HG03159 (cell line): ENCODE measurements around the gene THBD.

Source experiments
- ATAC-seq: cut with Tn5 transposase; IDR thresholded peaks from one replicate; pipeline ENCODE4 v1.9.1; 2021; ENCODE audit warnings: mild to moderate bottlenecking, moderate library complexity; ENCODE audit not compliant: unreplicated experiment

Gene THBD

GRCh38 chr20:23063168-23063567 is 13.7 kb upstream of the THBD start:
- ATAC-seq = no peak

DNA sequence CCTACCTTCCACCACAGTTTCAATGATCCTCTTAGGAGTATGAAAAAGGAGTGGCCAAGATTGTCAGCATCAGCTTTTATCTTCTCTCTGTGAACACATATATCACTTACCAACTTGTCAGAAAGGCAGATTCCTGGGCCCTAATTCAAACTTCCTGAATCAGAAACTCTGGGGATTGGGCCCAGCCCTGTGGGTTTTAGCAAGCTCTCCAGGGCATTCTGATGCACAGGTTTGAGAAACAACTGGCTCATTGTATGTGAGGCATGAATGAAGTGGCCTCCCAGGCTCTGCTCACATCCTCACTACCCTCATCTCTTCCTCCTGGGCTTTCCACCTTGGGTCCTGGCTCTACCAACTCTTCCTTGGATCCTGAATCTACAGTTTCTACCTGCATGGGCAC is 13.2 kb upstream of the THBD start:
- ATAC-seq = no peak

DNA sequence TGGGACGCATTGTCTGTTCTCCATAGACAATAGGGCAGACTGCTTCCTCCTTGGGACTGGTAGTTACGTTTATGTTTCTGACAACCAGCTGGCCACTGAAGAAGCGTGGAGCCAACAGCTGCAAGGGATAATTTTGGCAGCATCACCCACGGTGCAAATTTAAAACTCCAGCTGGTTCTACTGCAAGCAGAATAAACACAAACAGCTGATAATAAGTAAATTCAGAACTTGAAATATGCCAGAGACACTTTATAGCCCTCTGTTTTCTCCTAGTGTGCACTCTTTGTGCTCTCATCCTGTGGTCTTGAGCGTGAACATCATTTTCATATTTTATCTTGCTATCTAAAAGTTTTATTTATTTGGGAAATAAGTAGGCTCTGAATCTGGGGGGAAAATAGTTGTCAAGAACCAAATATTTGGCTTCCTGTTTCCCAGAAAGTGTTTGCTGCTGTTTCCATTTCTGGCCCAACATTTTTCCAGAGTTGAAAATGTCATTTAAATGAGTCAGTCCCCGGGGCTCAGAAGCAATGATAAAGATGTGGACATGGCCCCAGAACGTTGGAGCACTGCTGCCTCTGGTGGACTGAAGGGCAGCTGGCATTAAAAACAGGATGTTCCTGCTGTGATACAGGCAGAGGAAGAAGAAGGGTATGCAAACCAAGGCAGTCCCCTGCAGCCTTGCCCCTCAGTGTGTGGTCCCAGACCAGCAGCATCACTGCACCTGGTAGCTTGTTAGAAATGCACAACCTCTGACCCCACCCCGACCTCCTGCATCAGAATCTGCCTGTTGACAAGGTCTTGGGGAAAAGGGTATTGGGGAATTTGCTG is 12.5 kb upstream of the THBD start:
- no peak for ATAC-seq

DNA sequence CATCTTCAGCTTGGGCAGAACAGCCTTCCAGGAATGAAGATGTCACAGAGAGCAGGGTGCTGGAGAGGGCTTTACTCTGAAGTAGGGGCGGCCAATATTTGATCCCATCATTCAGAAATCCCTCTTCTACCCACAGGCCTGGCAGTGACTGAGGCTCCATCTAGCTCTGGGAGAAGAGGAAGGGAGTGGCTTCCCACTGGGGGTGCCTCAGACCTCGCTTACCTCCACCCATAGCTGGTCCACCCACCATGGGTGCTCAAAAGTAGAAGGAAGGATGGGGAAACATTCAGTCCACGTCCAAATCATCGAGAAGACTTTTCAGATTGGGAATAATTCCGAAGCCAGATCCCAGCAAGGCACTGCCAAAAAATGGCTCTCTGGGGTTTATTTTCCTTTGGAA is 11.8 kb upstream of the THBD start:
- ATAC-seq = no peak

GRCh38 chr20:23060629-23061028 is 11.2 kb upstream of the THBD start:
- ATAC-seq = no peak

DNA sequence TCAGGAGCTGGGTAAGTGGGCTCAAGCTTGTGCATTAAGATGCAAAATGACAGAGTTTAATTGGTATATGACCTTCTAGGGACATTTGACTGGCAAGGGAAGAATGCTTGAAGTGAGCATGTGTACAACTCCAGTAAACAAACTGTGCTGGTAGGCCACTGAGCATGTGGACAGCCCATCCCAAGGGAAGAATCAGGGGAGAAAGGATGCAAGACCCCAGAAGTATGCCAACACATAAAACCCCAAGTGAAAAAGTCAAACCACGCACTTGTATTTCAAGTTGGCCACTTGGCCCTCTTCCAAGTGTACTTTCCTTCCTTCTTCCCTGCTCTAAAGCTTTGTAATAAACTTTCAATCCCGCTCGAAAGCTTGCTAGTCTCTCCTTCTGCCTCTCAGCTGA is 10.4 kb upstream of the THBD start:
- ATAC-seq = no peak

DNA sequence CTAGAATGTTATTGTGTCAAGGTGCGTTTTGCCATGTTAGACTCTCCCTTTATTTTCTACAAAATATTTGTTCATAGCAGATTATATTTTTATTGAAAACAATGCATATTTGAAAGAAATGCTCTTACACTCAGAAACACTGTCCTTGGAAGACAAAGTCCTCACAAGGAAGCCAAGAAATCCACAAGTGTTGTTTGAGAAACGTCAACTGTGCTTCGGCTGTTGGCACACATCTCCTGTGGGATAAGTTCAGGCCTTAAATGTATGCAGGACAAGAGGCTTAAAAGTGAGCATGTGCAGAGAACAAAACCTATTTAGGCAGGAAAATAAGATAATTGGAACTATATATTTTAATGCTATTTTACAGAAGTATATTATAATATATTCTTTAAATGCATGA is 9.5 kb upstream of the THBD start:
- no peak for ATAC-seq

DNA sequence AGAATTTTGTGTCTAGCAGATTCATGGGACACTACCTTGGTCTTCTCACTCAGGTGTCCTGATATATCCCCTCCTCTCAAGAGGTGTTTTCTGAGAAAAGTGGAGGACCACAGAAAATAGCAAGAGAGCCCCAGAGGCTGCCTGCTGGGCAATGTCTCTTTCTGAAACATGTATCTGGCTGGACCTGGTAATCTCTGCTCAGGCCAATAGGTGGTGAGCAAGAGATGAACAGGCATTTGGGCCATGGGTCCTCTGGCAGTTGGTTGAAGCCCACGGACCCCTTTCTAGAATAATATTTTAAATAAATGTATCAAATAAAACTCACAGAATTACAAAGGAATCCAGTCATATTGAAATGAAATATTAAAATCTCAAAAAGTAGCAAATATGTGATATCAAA is 8.8 kb upstream of the THBD start:
- ATAC-seq = no peak

DNA sequence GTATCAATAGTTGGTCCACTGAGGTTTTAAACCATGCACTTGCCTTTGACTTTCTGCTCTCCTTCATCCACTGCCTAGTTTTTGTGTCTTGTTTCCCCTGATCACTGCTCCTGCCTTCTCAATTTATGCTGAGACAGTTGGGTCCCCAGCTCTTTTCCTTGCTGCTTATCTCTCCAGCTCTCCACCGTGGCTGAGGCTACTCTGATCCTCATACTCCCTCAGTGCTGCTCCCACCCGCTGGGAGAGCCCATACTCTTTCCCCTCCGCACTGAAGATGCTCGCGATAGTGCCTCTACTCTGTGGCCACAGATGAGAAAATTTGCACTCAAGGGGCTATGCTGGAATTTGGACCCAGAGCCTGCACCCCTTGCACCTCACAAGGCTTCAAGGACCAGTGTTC is 3.4 kb upstream of the THBD start:
- no peak for ATAC-seq

GRCh38 chr20:23050847-23051627 is 1.6 kb upstream of the THBD start:
- no peak for ATAC-seq

GRCh38 chr20:23050076-23050838 is 785 bp upstream of the THBD start:
- ATAC-seq = no peak

DNA sequence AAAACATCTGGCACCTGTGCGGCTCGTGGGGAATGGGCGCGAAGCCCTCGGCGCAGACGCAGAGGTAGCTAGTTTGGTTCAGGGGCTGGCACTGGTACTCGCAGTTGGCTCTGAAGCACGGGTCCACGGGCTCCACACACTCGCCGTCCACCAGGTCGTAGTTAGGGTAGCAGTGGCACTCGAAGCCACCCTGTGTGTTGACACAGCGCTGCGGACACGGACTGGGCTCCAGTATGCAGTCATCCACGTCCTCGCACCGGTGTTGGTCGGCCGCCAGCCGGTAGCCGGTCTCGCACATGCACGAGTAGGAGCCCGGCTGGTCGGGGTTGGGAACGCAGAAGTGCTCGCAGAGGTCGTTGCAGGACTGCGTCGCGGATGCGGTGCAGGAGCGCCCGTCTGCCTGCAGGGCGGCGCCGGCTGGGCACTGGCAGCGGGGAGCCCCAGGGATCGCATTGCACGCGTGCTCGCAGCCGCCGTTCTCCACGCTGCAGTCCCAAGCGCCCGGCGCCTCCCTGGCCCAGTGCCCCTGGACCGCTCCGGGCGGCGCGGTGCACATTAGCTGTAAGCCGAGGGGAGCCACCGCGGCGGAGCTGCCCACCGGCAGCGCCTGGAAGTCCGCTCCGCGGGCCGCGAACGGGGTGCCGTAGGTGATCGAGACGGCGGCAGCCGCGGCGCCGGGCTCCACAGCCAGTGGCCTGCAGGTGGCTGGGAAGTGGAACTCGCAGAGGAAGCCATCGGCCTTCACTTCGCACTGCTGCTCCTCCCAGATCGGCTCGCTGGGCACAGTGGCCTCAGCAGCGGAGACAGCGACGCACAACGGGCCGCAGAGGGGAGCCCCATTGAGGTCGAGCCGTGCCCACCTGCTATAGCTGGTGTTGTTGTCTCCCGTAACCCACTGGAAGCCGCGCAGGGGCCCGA is 930 bp downstream of the THBD start:
- no peak for ATAC-seq

- no peak for ATAC-seq
These were observed 1.7 kb downstream of the THBD start for GRCh38 chr20:23047738-23048214.

DNA sequence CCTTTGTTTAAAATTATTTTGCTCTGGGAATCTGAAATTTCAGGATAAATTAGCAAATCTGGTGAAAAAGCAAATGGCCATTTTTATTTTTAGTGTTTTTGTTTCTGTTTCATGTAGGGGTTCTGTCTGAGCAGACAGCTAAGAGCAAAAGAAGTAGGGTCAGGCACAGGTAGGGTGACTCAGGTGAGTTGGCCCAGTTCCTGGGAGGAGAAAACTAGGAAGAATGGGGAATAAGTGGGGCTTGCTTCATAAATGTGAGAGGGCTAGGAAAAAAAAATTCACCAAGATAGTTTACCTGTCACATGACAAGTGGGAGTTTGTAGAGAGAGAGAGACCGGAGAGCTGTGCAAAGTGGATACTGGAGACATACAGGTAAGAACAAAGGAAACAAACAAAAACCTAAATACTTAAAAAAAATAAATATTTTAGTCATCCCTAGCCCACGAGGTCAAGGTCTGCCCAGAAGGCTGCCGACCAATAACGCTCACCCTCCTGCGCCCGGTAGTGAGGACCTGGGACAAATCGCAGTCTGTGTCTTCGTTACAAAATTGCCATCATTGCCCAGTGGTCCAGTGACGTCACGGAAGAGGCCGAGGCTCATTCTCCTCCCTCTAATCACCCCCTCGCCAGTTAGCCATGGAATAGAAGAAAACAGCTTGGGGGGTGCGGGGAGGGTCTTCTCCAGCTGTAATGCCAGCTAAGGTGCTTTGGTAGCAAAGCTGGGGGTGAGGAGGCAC is 2.3 kb downstream of the THBD start:
- ATAC-seq = no peak

DNA sequence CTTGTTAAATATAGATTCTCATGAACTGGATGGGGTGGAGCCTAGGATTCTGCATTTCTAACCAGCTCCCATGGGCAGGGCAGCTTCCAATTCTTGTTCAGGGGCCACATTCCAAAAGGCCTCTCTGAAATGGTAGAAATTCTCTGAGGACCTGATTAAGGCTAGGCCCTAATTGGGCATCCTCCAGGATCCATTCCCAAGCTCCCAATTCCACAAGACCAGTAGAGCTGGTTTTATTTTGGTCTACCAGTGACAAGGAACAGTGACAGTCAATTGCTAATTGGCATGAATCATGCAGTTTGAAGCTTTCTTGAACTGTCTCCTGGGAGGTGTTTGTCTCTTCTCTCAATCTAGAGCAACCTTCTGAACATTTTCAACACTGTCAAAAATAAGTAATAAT is 3.0 kb downstream of the THBD start:
- ATAC-seq = no peak

DNA sequence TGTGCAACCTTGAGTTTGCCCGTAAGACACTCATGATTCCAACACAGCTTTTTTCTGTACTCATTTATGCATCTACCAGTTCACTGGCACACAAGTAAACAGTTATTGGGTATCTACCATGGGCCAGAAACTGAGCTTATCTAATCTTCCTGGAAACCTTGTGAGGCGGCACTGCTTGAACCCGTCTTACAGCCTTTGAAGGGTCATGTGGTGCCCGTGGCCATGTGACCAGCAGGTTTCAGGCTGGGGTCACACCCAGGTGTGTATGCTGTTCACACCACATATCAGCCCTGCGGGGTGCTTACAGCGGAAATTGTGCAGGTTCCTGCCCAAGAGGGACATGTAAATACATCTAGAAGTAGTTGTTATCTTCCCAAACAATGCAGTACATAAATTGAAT is 6.1 kb downstream of the THBD start:
- ATAC-seq = no peak

GRCh38 chr20:23042270-23042669 is 7.2 kb downstream of the THBD start:
- no peak for ATAC-seq

- ATAC-seq = no peak
These were observed 9.5 kb downstream of the THBD start for GRCh38 chr20:23039885-23040508.

DNA sequence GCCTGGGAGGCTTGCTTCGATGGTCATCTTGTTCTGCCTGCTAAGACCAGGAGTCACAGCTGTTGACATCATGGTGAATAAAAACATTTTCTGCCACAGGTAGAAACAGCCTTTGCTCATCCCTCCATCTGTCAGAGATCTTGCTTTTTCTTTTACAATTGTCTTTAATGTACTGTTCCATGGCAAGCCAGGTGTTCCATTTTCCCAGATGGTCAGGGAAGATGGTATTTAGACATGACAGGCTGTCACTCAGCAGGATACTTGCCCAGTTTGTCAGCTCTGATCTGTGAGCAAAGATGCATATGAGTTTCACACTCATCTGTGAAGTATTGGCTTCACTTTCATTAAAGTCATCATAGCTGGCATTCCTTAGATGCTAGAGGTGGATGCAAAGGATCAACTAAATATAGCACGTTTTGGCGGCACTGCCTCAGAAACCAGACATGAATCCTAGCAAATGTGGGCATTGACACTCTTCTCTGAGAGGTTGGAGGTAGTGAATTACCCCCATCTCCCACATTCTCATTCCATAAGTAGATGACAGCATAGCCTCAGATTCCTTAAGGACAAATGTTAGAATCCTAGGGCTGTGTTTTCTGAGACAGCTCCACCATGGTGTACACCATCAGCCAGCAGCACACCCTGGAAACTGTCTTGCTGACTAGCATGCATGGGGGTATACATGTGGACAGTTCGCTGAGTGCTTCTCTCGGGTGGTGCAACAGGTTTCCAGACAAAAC is 10.2 kb downstream of the THBD start:
- no peak for ATAC-seq
